Endothelial cell (in vitro differentiated cells): ENCODE measurements around the gene ITPR2. TPM values are rescaled to one million over a fixed set of nuclear protein-coding genes. Genes with fewer than 3 reads are reported as not detected.

Experiments used
- DNase-seq: peaks from one replicate; pipeline ENCODE4 v3.0.0; 2021; ENCODE audit warnings: low spot score
- H3K27ac Mint-ChIP-seq: one replicate; pipeline ENCODE4 v1.8.0; 2021; ENCODE audit warnings: mixed read lengths, inconsistent platforms; ENCODE audit not compliant: unreplicated experiment
- H3K27me3 Mint-ChIP-seq: one replicate; pipeline ENCODE4 v1.8.0; 2021; ENCODE audit warnings: mild to moderate bottlenecking, moderate library complexity, mixed read lengths, inconsistent platforms; ENCODE audit not compliant: unreplicated experiment
- H3K36me3 Mint-ChIP-seq: one replicate; pipeline ENCODE4 v1.8.0; 2021; ENCODE audit warnings: mild to moderate bottlenecking, low read depth, mixed read lengths, inconsistent platforms; ENCODE audit not compliant: unreplicated experiment
- H3K4me1 Mint-ChIP-seq: one replicate; pipeline ENCODE4 v1.8.0; 2021; ENCODE audit warnings: mild to moderate bottlenecking, mixed read lengths, inconsistent platforms; ENCODE audit not compliant: unreplicated experiment
- H3K4me3 Mint-ChIP-seq: one replicate; pipeline ENCODE4 v1.8.0; 2021; ENCODE audit warnings: mild to moderate bottlenecking, mixed read lengths, inconsistent platforms; ENCODE audit not compliant: unreplicated experiment
- H3K9me3 Mint-ChIP-seq: one replicate; pipeline ENCODE4 v1.8.0; 2021; ENCODE audit warnings: mixed read lengths, inconsistent platforms; ENCODE audit not compliant: unreplicated experiment
- CTCF ChIP-seq: fragments of 200-600 bp; sonication (generic); IDR thresholded peaks from one replicate; pipeline ENCODE4 v1.5.0; 2021; ENCODE audit warnings: antibody characterized with exemption; ENCODE audit not compliant: unreplicated experiment
- total RNA-seq: library from RNA; stranded (reverse); fragmentation: NEBNext Ultra II Directional; extraction: Animal tissue kit (Norgen Biotek cat#: 25700); gene quantifications from one replicate; pipeline ENCODE4 v1.2.1, GENCODE V29; 2021; ENCODE audit not compliant: unreplicated experiment

Gene ITPR2
- total RNA-seq, 1 donor from 2014 or later: 33.8 TPM

- peaks cover 9% of the 10 kb centered on the region for H3K4me1 Mint-ChIP-seq
- no peak for DNase-seq
- no peak overlapping the region for H3K4me3 Mint-ChIP-seq
- no peak overlapping the region for H3K27ac Mint-ChIP-seq
- no peaks in the 10 kb centered on the region for H3K27me3 Mint-ChIP-seq
- H3K9me3 Mint-ChIP-seq: no peaks in the 10 kb centered on the region
- H3K36me3 Mint-ChIP-seq: peaks cover 10% of the 10 kb centered on the region
- no peak for TF ChIP-seq CTCF
Measured at GRCh38 chr12:26699237-26699636, 133.8 kb downstream of the ITPR2 start.

GRCh38 chr12:26698186-26698585, 134.8 kb downstream of the ITPR2 start:
- DNase-seq: no peak
- TF ChIP-seq CTCF: no peak
- no peak overlapping the region for H3K27ac Mint-ChIP-seq
- peaks cover 11% of the 10 kb centered on the region for H3K36me3 Mint-ChIP-seq
- H3K4me1 Mint-ChIP-seq: peaks cover 9% of the 10 kb centered on the region
- H3K4me3 Mint-ChIP-seq: no peak overlapping the region
- H3K9me3 Mint-ChIP-seq: no peaks in the 10 kb centered on the region
- no peaks in the 10 kb centered on the region for H3K27me3 Mint-ChIP-seq

- H3K4me3 Mint-ChIP-seq: no peak overlapping the region
- DNase-seq: no peak
- H3K27me3 Mint-ChIP-seq: no peaks in the 10 kb centered on the region
- H3K27ac Mint-ChIP-seq: no peak overlapping the region
- H3K9me3 Mint-ChIP-seq: no peaks in the 10 kb centered on the region
- TF ChIP-seq CTCF: no peak
- H3K36me3 Mint-ChIP-seq: peaks cover 11% of the 10 kb centered on the region
- peaks cover 9% of the 10 kb centered on the region for H3K4me1 Mint-ChIP-seq
Measured at GRCh38 chr12:26697217-26697616, 135.8 kb downstream of the ITPR2 start.

GRCh38 chr12:26696613-26697092, 136.3 kb downstream of the ITPR2 start:
- no peak for DNase-seq
- Mint-ChIP-seq H3K36me3 (peaks cover 11% of the 10 kb centered on the region), H3K4me1 (peaks cover 11% of the 10 kb centered on the region), H3K27me3 (no peaks in the 10 kb centered on the region), H3K4me3 (no peak overlapping the region), H3K27ac (no peak overlapping the region), H3K9me3 (no peaks in the 10 kb centered on the region)
- TF ChIP-seq CTCF: no peak

- DNase-seq: no peak
- H3K27ac Mint-ChIP-seq: no peak overlapping the region
- no peaks in the 10 kb centered on the region for H3K27me3 Mint-ChIP-seq
- peaks cover 11% of the 10 kb centered on the region for H3K36me3 Mint-ChIP-seq
- no peak for TF ChIP-seq CTCF
- H3K9me3 Mint-ChIP-seq: no peaks in the 10 kb centered on the region
- H3K4me3 Mint-ChIP-seq: no peak overlapping the region
- H3K4me1 Mint-ChIP-seq: peaks cover 15% of the 10 kb centered on the region
Measured at GRCh38 chr12:26696048-26696612, 136.9 kb downstream of the ITPR2 start.
